Left forelimb (tissue), 1 donor: ENCODE data around the gene FABP3.

ENCODE experiments used
- DNase-seq: peaks from one replicate; pipeline ENCODE4 v3.0.0-alpha.2; 2018; ENCODE audit warnings: low spot score

FABP3 gene

GRCh38 chr1:31372051-31372450, 825 bp downstream of the FABP3 start:
- no peak for DNase-seq

GRCh38 chr1:31371121-31371959, 1.5 kb downstream of the FABP3 start:
- no peak for DNase-seq

GRCh38 chr1:31370565-31370964, 2.3 kb downstream of the FABP3 start:
- DNase-seq = no peak

- DNase-seq = no peak
Measured at GRCh38 chr1:31370021-31370420, 2.9 kb downstream of the FABP3 start.

GRCh38 chr1:31368611-31369107, 4.2 kb downstream of the FABP3 start:
- DNase-seq = no peak

- no peak for DNase-seq
Measured at GRCh38 chr1:31366796-31367195, 6.1 kb downstream of the FABP3 start.

- no peak for DNase-seq
Measured at GRCh38 chr1:31364561-31365250, 8.2 kb downstream of the FABP3 start.

- no peak for DNase-seq
Measured at GRCh38 chr1:31362032-31362431, 10.8 kb downstream of the FABP3 start.

GRCh38 chr1:31361607-31362006, 11.3 kb downstream of the FABP3 start:
- no peak for DNase-seq

GRCh38 chr1:31356427-31356826, 16.4 kb downstream of the FABP3 start:
- no peak for DNase-seq

GRCh38 chr1:31354283-31354682, 18.6 kb downstream of the FABP3 start:
- DNase-seq = no peak

GRCh38 chr1:31348449-31348848, 24.4 kb downstream of the FABP3 start:
- no peak for DNase-seq

- no peak for DNase-seq
Measured at GRCh38 chr1:31346785-31347184, 26.1 kb downstream of the FABP3 start.

GRCh38 chr1:31345635-31346034, 27.2 kb downstream of the FABP3 start:
- DNase-seq = no peak

GRCh38 chr1:31344503-31344902, 28.4 kb downstream of the FABP3 start:
- no peak for DNase-seq

GRCh38 chr1:31336687-31337467, 36.0 kb downstream of the FABP3 start:
- DNase-seq = no peak

- no peak for DNase-seq
Measured at GRCh38 chr1:31335007-31335406, 37.9 kb downstream of the FABP3 start.

- DNase-seq = no peak
Measured at GRCh38 chr1:31327381-31327780, 45.5 kb downstream of the FABP3 start.

- no peak for DNase-seq
Measured at GRCh38 chr1:31326461-31326860, 46.4 kb downstream of the FABP3 start.

GRCh38 chr1:31324992-31325391, 47.9 kb downstream of the FABP3 start:
- DNase-seq = no peak

GRCh38 chr1:31324093-31324492, 48.8 kb downstream of the FABP3 start:
- no peak for DNase-seq

- no peak for DNase-seq
Measured at GRCh38 chr1:31318146-31318545, 54.7 kb downstream of the FABP3 start.

GRCh38 chr1:31315902-31316301, 57.0 kb downstream of the FABP3 start:
- DNase-seq = no peak
